ENCODE measurements around the gene AWAT1.

Gene AWAT1

GRCh38 chrX:70247252-70247651 lies 12.8 kb downstream of the AWAT1 start:
- CTCF ChIA-PET, result no interaction called here
- no peak for DNase-seq (ENCODE audit: extremely low spot score)
- POLR2A ChIA-PET, result no interaction called here
- TF ChIP-seq L3MBTL2 (conservative IDR thresholded peaks at IDR 0.05) (no peak), ZNF384 (IDR thresholded peaks at IDR 0.05) (no peak), ARNT (IDR thresholded peaks at IDR 0.05) (no peak), SP1 (IDR thresholded peaks at IDR 0.05) (no peak), FOXA1 (IDR thresholded peaks at IDR 0.05) (no peak), BHLHE40 (IDR thresholded peaks at IDR 0.05; ENCODE audit: borderline replicate concordance) (no peak), ELF4 (IDR thresholded peaks at IDR 0.05) (no peak), TARDBP (IDR thresholded peaks at IDR 0.05) (no peak), NFRKB (IDR thresholded peaks at IDR 0.05) (no peak), FOXM1 (IDR thresholded peaks at IDR 0.05; ENCODE audit: borderline replicate concordance) (no peak), CTBP1 (IDR thresholded peaks at IDR 0.05; ENCODE audit: borderline replicate concordance) (no peak), LEF1 (IDR thresholded peaks at IDR 0.05; ENCODE audit: borderline replicate concordance) (no peak), HDGF (IDR thresholded peaks at IDR 0.05; ENCODE audit: borderline replicate concordance) (no peak), SUZ12 (IDR thresholded peaks at IDR 0.05) (no peak), PKNOX1 (IDR thresholded peaks at IDR 0.05) (no peak), FOXK2 (IDR thresholded peaks at IDR 0.05) (no peak)

- no peak for TF ChIP-seq ARNT (IDR thresholded peaks at IDR 0.05)
- no peak for TF ChIP-seq HDGF (IDR thresholded peaks at IDR 0.05; ENCODE audit: borderline replicate concordance)
- TF ChIP-seq TARDBP (IDR thresholded peaks at IDR 0.05), result no peak
- TF ChIP-seq L3MBTL2 (conservative IDR thresholded peaks at IDR 0.05), result no peak
- no peak for TF ChIP-seq CTBP1 (IDR thresholded peaks at IDR 0.05; ENCODE audit: borderline replicate concordance)
- no peak for TF ChIP-seq FOXM1 (IDR thresholded peaks at IDR 0.05; ENCODE audit: borderline replicate concordance)
- TF ChIP-seq FOXK2 (IDR thresholded peaks at IDR 0.05), result no peak
- TF ChIP-seq PKNOX1 (IDR thresholded peaks at IDR 0.05), result no peak
- no peak for TF ChIP-seq NFRKB (IDR thresholded peaks at IDR 0.05)
- TF ChIP-seq FOXA1 (IDR thresholded peaks at IDR 0.05), result no peak
- TF ChIP-seq ZNF384 (IDR thresholded peaks at IDR 0.05), result no peak
- no peak for TF ChIP-seq LEF1 (IDR thresholded peaks at IDR 0.05; ENCODE audit: borderline replicate concordance)
- TF ChIP-seq SUZ12 (IDR thresholded peaks at IDR 0.05), result no peak
- no peak for DNase-seq (ENCODE audit: extremely low spot score)
- ChIA-PET POLR2A (no interaction called here), CTCF (no interaction called here)
Measured at GRCh38 chrX:70252491-70252890, 18.0 kb downstream of the AWAT1 start.

- CTCF ChIA-PET, result interaction anchor here (0.7 kb wide), 1 partner anchor 48 kb away, joined by 3 read pairs; no protein-coding TSS in a partner anchor
- DNase-seq (ENCODE audit: extremely low spot score), result no peak
- no peak for TF ChIP-seq BHLHE40 (IDR thresholded peaks at IDR 0.05; ENCODE audit: borderline replicate concordance)
- TF ChIP-seq ZNF384 (IDR thresholded peaks at IDR 0.05), result no peak
- TF ChIP-seq LEF1 (IDR thresholded peaks at IDR 0.05; ENCODE audit: borderline replicate concordance), result no peak
- no peak for TF ChIP-seq FOXA1 (IDR thresholded peaks at IDR 0.05)
- TF ChIP-seq PKNOX1 (IDR thresholded peaks at IDR 0.05), result no peak
- TF ChIP-seq CTBP1 (IDR thresholded peaks at IDR 0.05; ENCODE audit: borderline replicate concordance), result no peak
- POLR2A ChIA-PET, result no interaction called here
Measured at GRCh38 chrX:70253377-70254062, 19.1 kb downstream of the AWAT1 start.

GRCh38 chrX:70254063-70254400 lies 19.6 kb downstream of the AWAT1 start:
- no peak for TF ChIP-seq SUZ12 (IDR thresholded peaks at IDR 0.05)
- TF ChIP-seq FOXK2 (IDR thresholded peaks at IDR 0.05), result no peak
- TF ChIP-seq SP1 (IDR thresholded peaks at IDR 0.05), result no peak
- TF ChIP-seq HDGF (IDR thresholded peaks at IDR 0.05; ENCODE audit: borderline replicate concordance), result no peak
- TF ChIP-seq LEF1 (IDR thresholded peaks at IDR 0.05; ENCODE audit: borderline replicate concordance), result no peak
- TF ChIP-seq ZNF384 (IDR thresholded peaks at IDR 0.05), result no peak
- no peak for TF ChIP-seq BHLHE40 (IDR thresholded peaks at IDR 0.05; ENCODE audit: borderline replicate concordance)
- TF ChIP-seq FOXA1 (IDR thresholded peaks at IDR 0.05), result no peak
- TF ChIP-seq ELF4 (IDR thresholded peaks at IDR 0.05), result no peak
- TF ChIP-seq PKNOX1 (IDR thresholded peaks at IDR 0.05), result no peak
- no peak for TF ChIP-seq NFRKB (IDR thresholded peaks at IDR 0.05)
- ChIA-PET POLR2A (no interaction called here), CTCF (interaction anchor here (0.7 kb wide), 1 partner anchor 48 kb away, joined by 3 read pairs; no protein-coding TSS in a partner anchor)
- no peak for DNase-seq (ENCODE audit: extremely low spot score)

GRCh38 chrX:70254909-70255308 lies 20.5 kb downstream of the AWAT1 start:
- no peak for DNase-seq (ENCODE audit: extremely low spot score)
- ChIA-PET CTCF (no interaction called here), POLR2A (no interaction called here)
- no peak for TF ChIP-seq HDGF (IDR thresholded peaks at IDR 0.05; ENCODE audit: borderline replicate concordance)
- no peak for TF ChIP-seq LEF1 (IDR thresholded peaks at IDR 0.05; ENCODE audit: borderline replicate concordance)
- no peak for TF ChIP-seq TARDBP (IDR thresholded peaks at IDR 0.05)
- TF ChIP-seq ELF4 (IDR thresholded peaks at IDR 0.05), result no peak
- TF ChIP-seq PKNOX1 (IDR thresholded peaks at IDR 0.05), result no peak
- no peak for TF ChIP-seq SUZ12 (IDR thresholded peaks at IDR 0.05)
- TF ChIP-seq ZNF384 (IDR thresholded peaks at IDR 0.05), result no peak
- no peak for TF ChIP-seq FOXA1 (IDR thresholded peaks at IDR 0.05)

Measured in HEK293T (cell line).